NCI-H2196 treated with DMSO at 0.1 percent for 48 hours (cell line): ENCODE data around the gene BAG3.
"Not testable (repeated sequence)": the region's sequence is repeated elsewhere in the genome, so short reads cannot be mapped to it uniquely, and the experiment has no call there.

Experiments
- DNase-seq: peaks from one replicate; lab custom pipeline; 2025; ENCODE audit not compliant: unreplicated experiment; lab: John Stamatoyannopoulos, UW

Gene BAG3

DNA sequence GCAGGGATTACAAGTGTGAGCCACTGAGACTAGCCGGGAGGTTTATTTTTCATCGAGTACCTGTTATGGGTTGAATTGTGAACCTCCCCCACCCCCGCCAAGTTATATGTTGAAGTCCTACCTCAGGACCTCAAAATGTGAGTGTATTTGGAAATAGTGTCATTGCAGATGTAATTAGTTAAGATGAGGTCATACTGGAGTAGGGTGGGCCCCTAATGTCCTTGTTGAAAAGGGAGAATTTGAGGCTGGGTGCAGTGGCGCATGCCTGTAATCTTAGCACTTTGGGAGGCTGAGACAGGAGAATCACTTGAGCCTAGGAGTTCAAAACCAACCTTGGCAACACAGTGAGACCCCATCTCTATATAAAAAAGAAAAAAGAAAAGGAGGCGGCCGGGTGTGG is 10.8 kb upstream of the BAG3 start:
- DNase-seq, result no peak

DNA sequence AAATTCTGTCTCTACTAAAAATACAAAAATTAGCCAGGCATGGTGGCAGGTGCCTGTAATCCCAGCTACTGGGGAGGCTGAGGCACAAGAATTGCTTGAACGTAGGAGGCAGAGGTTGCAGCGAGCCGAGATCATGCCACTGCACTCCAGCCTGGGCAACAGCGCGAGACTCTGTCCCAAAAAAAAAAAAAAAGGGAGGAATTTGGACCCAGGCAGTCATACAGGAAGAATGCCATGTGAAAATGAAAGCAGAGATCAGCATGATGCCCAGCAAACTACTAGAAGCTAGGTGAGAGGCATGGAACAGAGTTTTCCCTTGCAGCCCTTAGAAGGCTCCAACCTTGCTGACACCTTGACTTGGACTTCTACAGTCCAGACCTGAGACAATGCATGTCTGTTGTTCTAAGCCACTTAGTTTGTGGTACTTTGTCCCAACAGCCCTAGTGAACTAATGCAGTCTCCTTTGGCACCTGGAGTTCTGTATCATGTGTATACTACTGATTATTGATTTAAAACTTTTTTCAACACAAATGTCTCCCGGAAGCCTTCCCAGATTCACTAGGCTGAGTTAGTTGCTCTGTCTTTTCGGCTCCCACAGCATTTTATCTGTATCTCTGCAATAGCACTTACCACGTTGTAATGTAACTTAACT is 10.2 kb upstream of the BAG3 start:
- DNase-seq, result no peak

DNA sequence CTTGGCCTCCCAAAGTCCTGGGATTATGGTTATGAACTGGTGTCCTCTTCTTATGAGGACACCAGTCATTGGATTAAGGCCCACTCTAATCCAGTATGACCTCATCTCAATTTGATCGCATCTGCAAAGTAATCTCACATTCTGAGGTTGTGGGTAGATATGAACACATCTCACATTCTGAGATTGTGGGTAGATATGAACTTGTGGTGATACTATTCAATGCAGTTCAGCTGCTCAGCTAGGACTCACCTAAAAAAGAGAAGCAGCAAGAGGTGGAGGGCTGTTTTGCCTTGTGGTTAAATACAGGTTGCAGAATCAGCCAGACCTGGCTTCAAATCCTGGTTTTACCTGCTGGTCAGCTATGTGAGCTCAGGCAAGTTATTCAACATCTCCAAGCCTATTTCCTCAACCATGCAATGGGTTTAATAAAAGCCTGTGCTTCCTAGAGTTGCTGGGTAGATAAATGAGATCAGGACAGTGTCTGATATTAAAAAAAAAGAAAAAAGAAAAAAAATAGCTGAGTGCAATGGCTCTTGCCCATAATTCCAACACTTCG is 8.5 kb upstream of the BAG3 start:
- DNase-seq, result no peak

DNA sequence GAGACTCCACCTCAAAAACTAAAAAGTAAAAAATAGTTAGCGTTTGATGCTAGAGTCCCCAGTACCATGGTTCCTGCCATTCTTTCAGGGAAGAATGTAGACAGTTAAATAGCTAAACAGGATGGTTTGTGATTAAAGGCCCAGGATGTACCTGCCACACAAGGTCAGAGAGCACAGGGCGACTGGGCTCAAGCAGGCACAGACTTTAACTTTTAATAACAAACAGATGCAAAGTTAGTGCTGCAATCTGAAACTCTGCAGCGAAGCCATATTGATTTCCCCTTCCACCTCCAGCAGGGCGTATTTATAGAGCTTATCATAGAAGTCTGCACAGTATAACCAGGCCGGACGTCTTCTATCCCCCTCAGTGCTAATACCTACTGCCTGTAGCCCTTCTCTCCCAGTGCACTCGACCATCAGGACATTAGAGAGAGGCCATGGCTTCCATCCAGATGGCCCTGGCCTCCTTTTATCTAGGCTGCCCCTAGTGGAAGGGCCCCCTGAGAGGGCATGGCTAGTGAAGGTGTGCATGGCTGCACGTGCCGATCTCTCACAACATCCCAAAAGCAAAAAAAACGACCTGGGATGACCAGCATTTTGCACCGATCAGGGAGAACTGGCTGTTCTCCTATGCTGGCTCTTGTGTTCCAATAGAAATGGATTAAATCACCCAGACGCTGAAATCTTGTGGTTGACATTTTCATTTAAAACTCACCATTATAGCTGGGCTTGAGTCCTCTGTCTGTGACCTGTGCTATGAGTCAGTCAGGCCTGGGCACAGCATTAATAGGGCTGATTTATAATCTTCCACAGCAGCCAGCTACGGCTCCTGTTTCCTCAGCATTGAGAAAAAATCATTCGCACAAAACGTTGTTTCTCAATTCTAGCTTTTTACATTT is 7.6 kb upstream of the BAG3 start:
- no peak for DNase-seq

DNA sequence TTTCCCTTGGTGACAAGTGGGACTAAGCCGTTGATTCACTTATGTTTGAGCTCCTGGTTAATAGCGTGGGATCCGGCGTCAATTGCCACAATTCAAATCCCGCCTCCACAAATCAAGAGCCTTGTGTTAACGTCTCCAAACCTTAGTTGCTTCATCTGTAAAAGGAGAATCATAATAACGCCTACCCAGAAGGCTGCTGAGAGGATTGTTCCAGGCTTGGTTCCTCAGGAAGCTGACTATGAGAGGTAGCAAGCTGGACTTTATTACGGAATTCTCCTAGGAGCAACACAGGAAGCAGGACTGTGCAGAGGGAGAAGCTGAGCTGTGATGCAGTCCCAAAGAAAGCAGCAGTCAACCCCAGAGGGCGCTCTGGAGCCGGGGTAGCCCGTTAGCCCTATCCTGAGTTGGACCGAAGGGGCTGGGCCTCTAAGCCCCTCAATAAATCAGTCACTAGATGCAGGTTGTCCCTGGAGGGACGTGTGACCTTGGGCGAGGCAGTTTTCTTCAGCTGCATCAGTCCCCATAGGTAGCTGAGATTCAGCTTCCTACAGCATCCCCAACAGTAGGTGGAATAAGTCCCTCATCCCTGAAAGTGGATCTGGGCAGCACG is 6.9 kb upstream of the BAG3 start:
- no peak for DNase-seq

DNA sequence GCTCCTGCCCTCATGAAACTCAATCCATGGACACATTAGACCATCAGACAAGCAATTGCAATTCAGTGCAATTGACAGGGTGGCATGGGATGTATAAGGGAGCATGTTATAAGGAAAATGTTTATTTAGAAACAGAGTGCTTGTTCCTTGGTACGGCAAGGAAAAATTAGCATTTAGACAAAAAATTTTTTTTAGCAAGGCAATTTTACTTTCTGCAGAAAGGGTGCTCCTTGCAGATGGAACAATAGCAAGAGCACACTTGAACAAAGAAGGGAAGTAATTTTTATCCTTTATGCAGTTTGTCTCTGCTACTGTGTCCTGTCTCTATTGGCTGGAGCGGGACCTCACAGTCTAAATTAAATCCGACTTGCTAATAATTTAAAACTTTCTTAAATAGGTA is 6.2 kb upstream of the BAG3 start:
- DNase-seq, result no peak

DNA sequence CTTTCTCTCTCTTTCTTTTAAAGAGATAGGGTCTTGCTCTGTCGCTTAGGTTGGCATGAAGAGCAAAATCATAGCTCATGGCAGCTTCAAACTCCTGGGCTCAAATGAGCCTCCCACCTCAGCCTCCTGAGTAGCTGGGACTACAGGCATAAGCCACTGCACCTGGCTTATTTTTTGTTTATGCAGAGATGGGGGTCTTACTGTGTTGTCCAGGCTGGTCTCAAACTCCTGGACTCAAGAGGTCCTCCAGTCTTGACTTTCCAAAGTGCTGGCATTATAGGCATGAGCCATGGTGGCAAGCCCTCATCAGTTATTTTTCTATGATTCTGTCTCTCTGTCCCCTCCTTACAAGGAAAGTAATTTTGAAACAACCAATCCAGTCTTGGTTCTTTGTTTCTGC is 1.1 kb upstream of the BAG3 start:
- DNase-seq, result no peak

DNA sequence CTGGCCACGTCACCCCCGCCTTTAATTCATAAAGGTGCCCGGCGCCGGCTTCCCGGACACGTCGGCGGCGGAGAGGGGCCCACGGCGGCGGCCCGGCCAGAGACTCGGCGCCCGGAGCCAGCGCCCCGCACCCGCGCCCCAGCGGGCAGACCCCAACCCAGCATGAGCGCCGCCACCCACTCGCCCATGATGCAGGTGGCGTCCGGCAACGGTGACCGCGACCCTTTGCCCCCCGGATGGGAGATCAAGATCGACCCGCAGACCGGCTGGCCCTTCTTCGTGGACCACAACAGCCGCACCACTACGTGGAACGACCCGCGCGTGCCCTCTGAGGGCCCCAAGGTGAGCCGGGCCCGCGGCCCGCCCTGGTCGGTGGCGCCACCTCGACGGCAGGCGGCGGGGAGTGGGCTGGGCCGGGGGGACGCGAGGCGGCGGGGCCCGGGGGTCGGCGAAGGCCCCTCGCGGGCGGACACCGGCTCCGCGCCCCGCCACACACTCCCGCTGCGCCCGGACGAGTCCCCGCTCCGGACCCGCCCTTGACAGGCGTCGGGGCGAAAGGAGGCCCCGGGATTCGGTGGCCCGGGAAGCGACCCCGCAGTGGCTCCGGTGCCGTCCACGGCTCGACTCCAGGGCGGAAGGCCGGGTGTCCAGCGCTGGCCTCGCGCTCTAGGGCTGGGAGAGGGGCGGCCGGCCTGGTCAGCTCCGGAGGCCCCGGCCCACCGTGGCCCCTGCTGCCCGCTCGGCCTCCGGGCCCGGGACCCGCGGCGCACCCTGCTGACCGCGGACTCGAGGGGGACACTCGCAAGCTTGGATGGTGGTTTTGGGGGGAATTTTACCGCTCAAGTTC is 557 bp downstream of the BAG3 start:
- DNase-seq, result no peak

DNA sequence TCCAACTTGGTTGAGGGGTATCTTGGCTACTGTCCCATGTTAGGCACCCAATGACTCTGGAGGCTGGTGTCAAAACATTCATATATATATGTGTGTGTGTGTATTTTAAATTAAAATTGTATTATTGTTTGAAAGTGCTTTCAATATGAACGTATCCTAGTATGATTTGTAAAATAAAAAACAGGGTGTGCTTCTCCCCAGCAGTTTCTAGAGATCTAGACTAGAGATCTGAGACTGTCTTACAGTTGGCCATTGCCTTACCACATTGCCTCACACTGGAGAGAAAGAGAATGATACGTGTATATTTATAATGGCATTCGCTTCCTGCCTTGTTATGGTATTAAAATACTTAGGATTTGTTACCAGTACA is 1.2 kb downstream of the BAG3 start:
- DNase-seq, result no peak

DNA sequence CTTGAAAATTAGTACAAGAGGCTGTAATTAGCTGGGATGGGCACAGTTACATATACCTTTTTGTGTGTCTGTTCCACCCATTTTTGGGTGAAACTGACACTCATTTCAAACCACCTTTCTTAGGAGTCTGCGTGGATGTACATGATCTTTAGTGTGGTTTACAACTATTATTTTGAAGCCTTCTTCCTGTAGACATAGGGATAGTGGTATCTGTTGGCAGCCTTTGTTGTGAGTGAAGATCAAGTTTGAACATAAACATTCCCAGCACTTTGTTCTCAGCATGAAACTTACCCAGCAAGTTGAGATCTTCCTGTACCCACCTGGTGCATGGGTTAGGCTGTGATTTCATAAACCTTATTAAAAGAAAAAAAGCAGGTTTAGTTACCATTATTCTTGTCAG is 2.0 kb downstream of the BAG3 start:
- DNase-seq, result no peak

DNA sequence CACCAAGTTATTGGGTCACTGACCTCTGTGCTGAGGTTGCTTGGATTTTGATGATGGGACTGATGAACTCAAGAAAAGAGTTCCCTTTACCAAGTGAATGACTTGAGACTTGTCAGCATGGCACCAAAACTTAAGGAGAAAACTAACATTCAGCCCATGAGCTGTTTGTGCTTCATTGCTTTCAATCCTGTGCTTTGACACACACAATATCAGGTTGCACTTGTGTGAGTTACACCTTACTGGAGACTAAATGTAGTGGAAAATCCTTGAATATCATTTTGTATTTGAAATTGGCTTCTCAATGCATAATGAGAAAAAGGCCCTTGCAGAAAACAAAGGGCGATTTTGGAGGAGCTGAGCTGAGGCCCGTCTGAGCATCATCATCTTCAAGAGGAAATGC is 2.7 kb downstream of the BAG3 start:
- no peak for DNase-seq

DNA sequence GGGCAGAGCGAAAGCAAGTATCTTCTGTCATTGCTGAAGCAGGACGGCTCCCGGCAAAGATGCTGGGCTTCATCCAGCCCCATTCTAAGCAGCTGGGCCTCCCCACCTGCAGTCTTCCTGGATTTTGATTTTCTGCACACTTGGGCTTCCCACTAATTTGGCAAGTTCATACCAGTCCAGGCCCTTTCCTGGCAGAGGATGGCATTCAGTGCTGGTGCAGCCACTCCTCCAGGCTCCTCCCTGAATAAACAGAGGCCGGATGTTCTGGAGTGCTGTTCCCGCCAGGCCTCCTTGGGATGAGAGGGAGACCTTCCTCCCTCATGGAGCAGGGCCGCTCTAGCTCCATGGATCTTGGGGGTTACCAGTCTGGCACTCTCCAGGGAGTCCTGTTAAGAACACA is 3.4 kb downstream of the BAG3 start:
- DNase-seq, result peak; percentile 26

DNA sequence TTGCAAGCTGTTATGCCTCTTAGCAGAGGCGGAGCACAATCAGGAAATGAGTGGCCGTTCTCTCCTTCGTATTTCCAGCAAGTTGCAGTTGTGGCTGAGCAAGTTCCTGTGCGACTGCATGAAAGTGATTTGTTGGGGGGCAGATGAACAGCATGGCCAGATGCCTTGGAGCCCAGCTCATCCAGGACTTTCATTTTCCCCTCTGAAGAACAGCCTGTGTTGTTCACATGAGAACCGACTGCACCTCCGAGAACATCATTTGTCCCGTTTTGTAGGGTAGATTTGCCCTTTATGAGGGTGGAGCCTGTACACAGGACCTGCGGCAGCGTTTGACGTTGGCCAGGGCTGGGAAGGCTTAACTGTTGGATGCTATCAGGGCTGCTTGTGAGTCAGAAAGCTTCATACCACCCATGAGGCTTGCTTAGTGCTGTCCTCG is 4.4 kb downstream of the BAG3 start:
- no peak for DNase-seq

DNA sequence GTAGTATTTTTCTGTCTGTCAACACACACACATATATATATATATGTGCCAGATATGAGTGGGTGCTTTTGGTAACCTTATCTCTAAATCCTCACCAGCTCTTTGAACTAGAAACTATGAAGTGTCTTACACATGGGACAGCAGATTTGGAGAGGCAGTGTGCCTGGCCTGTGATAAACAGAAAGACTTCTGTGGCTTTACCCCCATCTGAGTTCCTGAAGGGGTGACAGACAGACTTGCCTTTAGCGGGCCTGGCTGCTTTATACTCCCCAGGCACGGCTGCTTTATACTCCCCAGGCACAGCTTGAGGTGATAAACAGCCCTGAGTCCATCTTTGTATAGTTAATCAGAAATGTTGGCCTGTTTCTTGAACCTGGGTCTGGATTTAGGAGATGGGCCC is 5.6 kb downstream of the BAG3 start:
- no peak for DNase-seq

DNA sequence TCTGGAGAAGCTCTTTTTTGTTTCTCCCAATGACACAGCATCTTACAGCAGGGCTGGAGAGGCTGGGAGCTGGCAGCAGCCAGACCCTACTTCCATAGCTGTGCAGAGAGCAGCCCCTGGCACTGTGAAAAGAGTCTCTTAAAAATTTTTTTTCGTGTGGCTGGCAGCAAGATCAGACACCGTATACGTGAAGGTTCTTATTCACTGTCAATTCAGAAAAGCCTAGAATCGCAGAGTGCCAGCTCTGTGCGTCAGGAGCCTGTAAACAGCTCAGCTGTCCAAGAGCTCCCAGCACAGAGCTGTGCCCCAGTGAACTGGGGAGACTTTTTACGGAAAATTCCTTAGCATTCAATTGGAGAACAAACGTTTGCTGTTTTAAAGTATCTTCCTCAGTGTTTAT is 6.5 kb downstream of the BAG3 start:
- DNase-seq, result no peak

DNA sequence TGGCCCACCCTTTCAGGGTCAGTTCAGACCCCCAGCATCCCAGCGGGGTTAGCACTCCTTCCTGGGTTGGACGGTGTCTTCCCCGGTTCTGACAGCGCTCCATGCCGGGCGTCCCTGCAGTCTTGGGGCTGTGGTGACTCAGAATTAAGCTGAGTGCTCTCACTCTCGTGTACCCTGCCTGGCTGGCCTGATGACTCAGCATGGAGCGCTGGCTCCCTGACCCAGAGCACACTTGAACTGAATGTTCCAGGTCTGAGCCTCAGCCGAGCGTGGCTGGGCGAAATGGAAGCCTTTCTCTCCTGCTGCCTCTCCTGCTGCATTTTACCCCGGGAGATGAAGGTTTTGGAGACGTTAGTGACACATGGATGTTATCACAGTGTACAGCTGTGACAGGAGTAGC is 7.1 kb downstream of the BAG3 start:
- DNase-seq, result no peak

DNA sequence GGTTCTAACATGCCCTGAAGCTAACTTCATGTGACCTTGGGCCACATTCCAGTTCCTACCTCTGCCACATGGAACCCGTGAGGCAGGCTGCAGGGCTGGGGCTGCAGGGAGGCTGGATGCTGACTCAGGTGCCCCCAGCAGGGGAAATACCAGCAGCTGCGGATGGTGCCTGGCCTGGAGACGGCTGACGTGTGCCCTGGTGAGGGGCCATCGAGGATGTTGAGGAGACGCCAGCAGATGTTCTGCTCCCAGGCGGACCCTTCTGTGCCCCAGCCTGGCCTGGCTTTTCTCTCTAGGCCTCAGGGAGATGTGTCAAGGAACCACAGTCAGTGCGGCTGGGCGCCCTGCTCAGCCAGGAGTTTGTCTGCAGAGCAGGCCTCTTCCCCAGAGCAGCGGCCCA is 8.8 kb downstream of the BAG3 start:
- no peak for DNase-seq

DNA sequence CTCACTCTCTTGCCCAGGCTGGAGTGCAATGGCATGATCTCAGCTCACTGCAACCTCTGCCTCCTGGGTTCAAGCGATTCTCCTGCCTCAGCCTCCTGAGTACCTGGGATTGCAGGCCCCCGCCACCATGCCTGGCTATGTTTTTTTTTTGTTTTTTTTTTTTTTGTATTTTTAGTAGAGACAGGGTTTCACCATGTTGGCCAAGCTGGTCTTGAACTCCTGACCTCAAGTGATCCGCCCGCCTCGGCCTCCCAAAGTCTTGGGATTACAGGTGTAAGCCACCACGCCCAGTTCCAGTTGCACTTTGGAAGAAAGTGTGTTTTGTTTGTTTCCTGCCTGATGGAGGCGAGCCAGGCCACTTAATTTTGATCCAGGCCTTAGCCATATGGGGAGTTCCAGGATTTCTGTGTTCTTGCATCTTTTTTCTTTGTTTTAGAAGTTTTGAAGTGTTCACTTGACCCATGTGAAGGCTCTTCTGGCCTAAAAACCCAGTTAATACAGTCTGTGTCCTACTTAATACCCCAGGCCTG is 11.0 kb downstream of the BAG3 start:
- not testable (repeated sequence) for DNase-seq

DNA sequence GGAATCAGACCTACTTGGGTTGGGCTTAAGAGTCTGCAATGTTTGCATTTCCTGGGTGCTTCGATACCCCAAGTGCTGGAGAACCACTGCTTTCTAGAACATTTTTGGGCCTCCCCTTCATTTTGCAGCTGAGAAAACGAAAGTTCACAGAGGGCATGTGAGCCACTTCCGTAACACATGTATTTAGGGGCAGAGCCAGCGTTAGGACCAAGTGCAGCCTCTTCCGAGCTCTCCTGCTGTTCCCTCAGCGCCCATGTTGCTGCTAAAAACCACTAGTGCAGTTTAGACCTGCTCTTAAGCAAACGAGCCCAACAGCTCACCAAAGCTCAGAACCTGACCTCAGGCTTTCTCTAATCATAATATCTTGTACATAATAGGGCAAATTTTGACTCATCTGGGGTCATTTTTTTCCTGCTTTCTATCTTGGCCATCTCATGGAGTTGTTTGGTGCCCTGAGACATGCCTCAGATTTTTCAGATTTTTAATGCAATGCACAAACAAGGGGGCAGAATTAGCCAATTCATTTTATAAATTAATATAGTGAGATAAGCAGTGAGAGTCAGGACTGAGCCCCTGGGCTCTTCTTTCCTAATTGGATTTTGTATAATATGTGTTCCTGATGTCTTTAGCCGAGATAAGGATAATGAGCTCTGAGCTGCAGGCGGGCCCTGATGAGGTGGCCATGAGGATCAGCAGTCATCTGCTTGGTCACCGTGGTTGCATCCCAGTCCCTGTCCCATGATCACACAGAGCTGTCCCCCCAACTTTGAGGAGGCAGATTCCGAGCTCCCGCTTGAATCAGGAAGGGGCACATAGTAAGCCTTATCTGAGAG is 12.9 kb downstream of the BAG3 start:
- DNase-seq, result no peak
